K562 (cell line): ENCODE measurements around the gene ITPA. TPM values are rescaled to one million over a fixed set of nuclear protein-coding genes. Genes with fewer than 3 reads are reported as not detected.
A peak's percentile ranks its signal among the peaks of the same experiment; 100 is the strongest.

Source experiments
- ARID3B ChIP-seq: fragments of 250-450 bp; sonication (Bioruptor Pico); IDR thresholded peaks from 2 replicates; pipeline ENCODE4 v1.4.0; 2020; ENCODE audit warnings: borderline replicate concordance
- ATF1 ChIP-seq, 2 experiments: fragments of 450-650 bp in 1 of 2; IDR thresholded peaks; 2 replicates each; pipeline ENCODE4 v1.6.1; 2016; ENCODE audit warnings: missing compliant biosample characterization in 1 of 2, missing genetic modification characterization in 1 of 2
- CTBP1 ChIP-seq: fragments of 450-650 bp; IDR thresholded peaks from 2 replicates; pipeline ENCODE4 v1.6.1; 2016; ENCODE audit warnings: borderline replicate concordance
- CTCFL ChIP-seq: IDR thresholded peaks from 2 replicates; pipeline ENCODE4 v1.6.1; 2011; ENCODE audit warnings: borderline replicate concordance, low read depth, mild to moderate bottlenecking, moderate library complexity, low read length; ENCODE audit not compliant: insufficient read depth, poor library complexity, severe bottlenecking
- FOS ChIP-seq: IDR thresholded peaks from 3 replicates; pipeline ENCODE4 v1.6.1; 2011; ENCODE audit not compliant: insufficient read length; ENCODE audit errors: extremely low read depth
- FOXK1 ChIP-seq: sonication (generic); formaldehyde crosslinking; IDR thresholded peaks from 2 replicates; pipeline ENCODE4 v1.8.0; 2022; ENCODE audit warnings: missing genetic modification reagents, mild to moderate bottlenecking, borderline replicate concordance
- HES1 ChIP-seq: fragments of 450-650 bp; IDR thresholded peaks from 2 replicates; pipeline ENCODE4 v1.6.1; 2016; ENCODE audit warnings: low read depth, mild to moderate bottlenecking, moderate library complexity
- JUN ChIP-seq, 2 experiments: sonication (generic) in 1 of 2; formaldehyde crosslinking in 1 of 2; IDR thresholded peaks; 2 replicates each; pipeline versions ENCODE4 v1.6.1 to v1.8.0; 2012 to 2022; ENCODE audit warnings: borderline replicate concordance in 2 of 2, mild to moderate bottlenecking in 2 of 2, improper control_type of control experiment in 1 of 2, low read depth in 1 of 2, low read length in 1 of 2, missing genetic modification reagents in 1 of 2
- KHSRP ChIP-seq: fragments of 450-650 bp; IDR thresholded peaks from 2 replicates; pipeline ENCODE4 v1.6.1; 2017
- KLF1 ChIP-seq: fragments of 450-650 bp; IDR thresholded peaks from 2 replicates; pipeline ENCODE4 v1.6.1; 2016; ENCODE audit warnings: missing genetic modification characterization, missing compliant biosample characterization
- KLF16 ChIP-seq: IDR thresholded peaks from 2 replicates; pipeline ENCODE4 v1.6.1; 2016; ENCODE audit warnings: antibody characterized with exemption
- MLX ChIP-seq, 2 experiments: fragments of 450-650 bp in 1 of 2; sonication (generic) in 1 of 2; formaldehyde crosslinking; conservative IDR thresholded peaks; 2 replicates each; pipeline versions ENCODE4 v1.4.0 to v1.8.1; 2020 to 2022; ENCODE audit warnings: mild to moderate bottlenecking in 1 of 2, missing genetic modification reagents in 1 of 2
- NFXL1 ChIP-seq: fragments of 450-650 bp; formaldehyde crosslinking; IDR thresholded peaks from 2 replicates; pipeline ENCODE4 v1.4.0; 2021; ENCODE audit warnings: mild to moderate bottlenecking
- NR2C1 ChIP-seq, 2 experiments: fragments of 450-650 bp; IDR thresholded peaks; 2 replicates each; pipeline ENCODE4 v1.6.1; 2017; ENCODE audit warnings: mild to moderate bottlenecking in 2 of 2, antibody characterized with exemption in 1 of 2, inconsistent platforms in 1 of 2, missing compliant biosample characterization in 1 of 2, missing genetic modification characterization in 1 of 2
- RBFOX2 ChIP-seq: fragments of 200-400 bp; formaldehyde crosslinking; IDR thresholded peaks from 2 replicates; pipeline ENCODE4 v1.6.1; 2017; ENCODE audit warnings: low read depth, mild to moderate bottlenecking, low read length, moderate library complexity
- RHOXF2B ChIP-seq: fragments of 250-450 bp; sonication (Bioruptor Pico); conservative IDR thresholded peaks from 2 replicates; pipeline ENCODE4 v1.5.1; 2021
- RNF219 ChIP-seq: fragments of 250-450 bp; sonication (Bioruptor Pico); IDR thresholded peaks from 2 replicates; pipeline ENCODE4 v1.5.0; 2022; ENCODE audit warnings: mild to moderate bottlenecking
- TRIM24 ChIP-seq, 2 experiments: fragments of 450-650 bp; IDR thresholded peaks; 2 replicates each; pipeline ENCODE4 v1.6.1; 2016
- U2AF1 ChIP-seq: fragments of 200-400 bp; formaldehyde crosslinking; optimal IDR thresholded peaks from 2 replicates; pipeline ENCODE3; 2017; ENCODE audit warnings: mild to moderate bottlenecking, low read depth, low read length, moderate library complexity
- ZNF184 ChIP-seq: sonication (generic); formaldehyde crosslinking; IDR thresholded peaks from 2 replicates; pipeline ENCODE4 v1.5.0; 2020; ENCODE audit warnings: missing genetic modification reagents
- ZNF444 ChIP-seq: fragments of 250-450 bp; sonication (Bioruptor Pico); IDR thresholded peaks from 2 replicates; pipeline ENCODE4 v1.4.0; 2020; ENCODE audit warnings: mild to moderate bottlenecking, moderate library complexity
- polyA plus RNA-seq, 8 experiments: library from polyadenylated mRNA; depleted of rRNA in 4 of 8; stranded (reverse) in 5 of 8; unstranded in 3 of 8; fragments of >200 nt; fragmentation: Nextera tagmentation in 2 of 8; fragmentation: Illumina TruSeq in 1 of 8; extraction: Ambion mirVana in 2 of 8; extraction: Trizol in 1 of 8; gene quantifications; 2 replicates each; pipeline versions ENCODE4 v1.2.1 to v1.2.3, GENCODE V29; 2011 to 2014; ENCODE audit warnings: inconsistent platforms in 1 of 8, missing spikeins in 1 of 8
- total RNA-seq, 7 experiments: library from RNA; depleted of rRNA in 6 of 7; stranded (reverse); fragments of >200 nt in 6 of 7; fragmentation: Illumina TruSeq in 2 of 7; extraction: Trizol in 2 of 7; gene quantifications; 2 replicates each; pipeline versions ENCODE4 v1.2.1 to v1.2.3, GENCODE V29; 2011 to 2021; ENCODE audit warnings: low replicate concordance in 1 of 7

ITPA gene
- total and polyA plus RNA-seq, 9 of the 15 experiments (the other 6 are each of a cell fraction or from before 2014, with no cell fraction given): 5.0 to 79.7 (median 36.7) TPM

- TF ChIP-seq RNF219 (no peak), KLF1 (tag) (no peak), HES1 (no peak), CTBP1 (0 out of 2 replicates have a peak, but pooled peaks have one; percentile 28), FOS (no peak), U2AF1 (no peak), FOXK1 (CRISPR knock-in tag) (0 out of 2 replicates have a peak, but pooled peaks have one; percentile 51), NR2C1 (IDR thresholded peaks at IDR 0.05) (no peak), NR2C1 (tag; IDR thresholded peaks at IDR 0.05) (no peak), RBFOX2 (peak; percentile 57), RHOXF2B (no peak), TRIM24 (IDR thresholded peaks at IDR 0.05) (no peak), JUN (IDR thresholded peaks at IDR 0.05; ENCODE audit: borderline replicate concordance, low read depth, low read length) (no peak), JUN (CRISPR knock-in tag; IDR thresholded peaks at IDR 0.05; ENCODE audit: borderline replicate concordance) (no peak), NFXL1 (CRISPR knock-in tag) (no peak), ATF1 (CRISPR knock-in tag; IDR thresholded peaks at IDR 0.05) (no peak), ATF1 (tag; IDR thresholded peaks at IDR 0.05) (no peak), ZNF184 (CRISPR knock-in tag) (no peak), KHSRP (no peak), CTCFL (peak; percentile 74), MLX (CRISPR knock-in tag; conservative IDR thresholded peaks at IDR 0.05) (no peak), ZNF444 (CRISPR knock-in tag) (no peak), ARID3B (no peak), KLF16 (no peak)
Observed at GRCh38 chr20:3218307-3218988, 9.2 kb downstream of the ITPA start (continued).
